ENCODE measurements around the gene ZNF469. TPM values are rescaled to one million over a fixed set of nuclear protein-coding genes. Genes with fewer than 3 reads are reported as not detected.
A peak's percentile ranks its signal among the peaks of the same experiment; 100 is the strongest.
"Not testable (repeated sequence)": the region's sequence is repeated elsewhere in the genome, so short reads cannot be mapped to it uniquely, and the experiment has no call there.

The ZNF469 gene
- total RNA-seq, 1 experiment from 2014 or later: 0.28 TPM

GRCh38 chr16:88352261-88353200, 30.2 kb upstream of the ZNF469 start:
- Histone ChIP-seq H3K36me3 (replicated peaks; ENCODE audit: control insufficient read depth, insufficient read depth, low read length) (no peaks in the 10 kb centered on the region), H3K27me3 (ENCODE audit: control insufficient read depth, insufficient read depth, low read length) (no peaks in the 10 kb centered on the region), H3K4me3 (ENCODE audit: insufficient read depth, low read depth, low read length) (no peak overlapping the region)
- DNase-seq: no peak

GRCh38 chr16:88353232-88353631, 29.5 kb upstream of the ZNF469 start:
- no peak for DNase-seq
- H3K36me3 ChIP-seq (replicated peaks; ENCODE audit: control insufficient read depth, insufficient read depth, low read length): no peaks in the 10 kb centered on the region
- H3K27me3 ChIP-seq (ENCODE audit: control insufficient read depth, insufficient read depth, low read length): no peaks in the 10 kb centered on the region
- no peak overlapping the region for H3K4me3 ChIP-seq (ENCODE audit: insufficient read depth, low read depth, low read length)

- no peak for DNase-seq
- no peaks in the 10 kb centered on the region for H3K36me3 ChIP-seq (replicated peaks; ENCODE audit: control insufficient read depth, insufficient read depth, low read length)
- H3K4me3 ChIP-seq (ENCODE audit: insufficient read depth, low read depth, low read length): no peak overlapping the region
- no peaks in the 10 kb centered on the region for H3K27me3 ChIP-seq (ENCODE audit: control insufficient read depth, insufficient read depth, low read length)
Measured at GRCh38 chr16:88353691-88354090, 29.1 kb upstream of the ZNF469 start.

GRCh38 chr16:88354229-88355092, 28.3 kb upstream of the ZNF469 start:
- Histone ChIP-seq H3K4me3 (ENCODE audit: insufficient read depth, low read depth, low read length) (no peak overlapping the region), H3K36me3 (replicated peaks; ENCODE audit: control insufficient read depth, insufficient read depth, low read length) (no peaks in the 10 kb centered on the region), H3K27me3 (ENCODE audit: control insufficient read depth, insufficient read depth, low read length) (no peaks in the 10 kb centered on the region)
- no peak for DNase-seq

- Histone ChIP-seq H3K4me3 (ENCODE audit: insufficient read depth, low read depth, low read length) (no peak overlapping the region), H3K36me3 (replicated peaks; ENCODE audit: control insufficient read depth, insufficient read depth, low read length) (no peaks in the 10 kb centered on the region), H3K27me3 (ENCODE audit: control insufficient read depth, insufficient read depth, low read length) (no peaks in the 10 kb centered on the region)
- no peak for DNase-seq
Measured at GRCh38 chr16:88355093-88355388, 27.7 kb upstream of the ZNF469 start.

DNA sequence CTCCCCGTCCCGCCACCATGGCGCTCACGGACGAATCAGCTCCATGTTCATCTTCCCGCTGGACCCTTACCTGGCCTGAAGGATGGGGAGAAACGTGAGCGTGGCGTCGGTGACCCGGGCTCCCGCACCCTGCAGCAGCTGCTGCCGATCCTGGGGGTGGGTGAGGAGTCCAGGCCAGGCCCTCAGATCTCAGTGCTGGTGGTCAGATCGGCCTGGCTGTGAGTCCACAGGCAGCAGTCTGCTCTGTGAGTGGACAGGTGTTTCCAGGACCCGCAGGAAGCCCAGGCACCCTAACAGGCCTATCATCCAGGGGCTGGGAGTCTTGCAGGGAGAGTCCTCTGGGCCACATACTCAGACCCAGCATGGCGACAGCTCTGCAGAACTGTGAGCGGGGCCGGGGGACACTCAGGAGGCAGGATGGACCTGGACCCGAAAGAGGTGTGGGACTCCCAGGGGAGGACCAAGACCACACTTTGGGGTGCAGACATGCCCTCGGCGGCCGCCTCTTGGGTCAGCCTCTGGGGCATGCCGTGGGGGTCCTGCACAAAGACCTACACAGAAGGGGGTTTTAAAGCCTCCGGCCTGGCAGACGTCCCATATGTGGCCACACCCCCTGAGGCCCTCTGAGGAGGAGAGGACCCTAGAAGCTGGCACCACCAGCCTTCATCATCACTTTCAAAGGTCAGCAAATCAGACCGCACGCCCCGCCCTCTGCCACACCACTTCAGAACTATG, 27.2 kb upstream of the ZNF469 start:
- no peaks in the 10 kb centered on the region for H3K27me3 ChIP-seq (ENCODE audit: control insufficient read depth, insufficient read depth, low read length)
- no peak overlapping the region for H3K4me3 ChIP-seq (ENCODE audit: insufficient read depth, low read depth, low read length)
- peak; percentile 76 for DNase-seq
- H3K36me3 ChIP-seq (replicated peaks; ENCODE audit: control insufficient read depth, insufficient read depth, low read length): no peaks in the 10 kb centered on the region

DNA sequence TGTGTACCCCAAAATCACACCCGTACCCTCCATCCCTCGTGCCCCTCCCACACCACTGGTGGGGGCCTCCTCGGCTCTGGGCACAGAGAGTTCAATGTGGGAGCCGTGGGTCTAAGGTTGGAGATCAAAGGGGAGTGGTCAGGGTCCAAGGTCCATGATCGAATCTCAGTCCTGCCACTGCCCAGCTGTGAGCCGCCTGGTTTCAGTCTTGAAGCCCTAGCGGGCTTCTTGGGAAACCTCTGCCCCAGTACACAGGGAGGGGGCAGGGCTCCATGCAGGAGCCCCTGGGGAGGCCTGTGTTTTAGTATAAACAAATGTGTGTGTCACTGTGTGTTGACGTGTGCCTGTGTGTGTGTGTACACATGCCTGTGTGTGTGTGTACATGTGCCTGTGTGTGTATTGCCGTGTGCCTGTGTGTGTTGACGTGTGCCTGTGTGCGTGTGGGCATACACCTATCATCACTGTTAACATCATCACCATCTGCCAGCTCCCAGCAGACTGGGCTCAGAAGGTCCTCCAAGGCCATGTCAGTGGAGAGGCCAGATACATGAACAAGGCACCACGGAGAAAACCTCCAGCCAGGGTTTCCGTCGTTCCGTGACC, 26.5 kb upstream of the ZNF469 start:
- H3K27me3 ChIP-seq (ENCODE audit: control insufficient read depth, insufficient read depth, low read length): no peaks in the 10 kb centered on the region
- DNase-seq: no peak
- no peak overlapping the region for H3K4me3 ChIP-seq (ENCODE audit: insufficient read depth, low read depth, low read length)
- no peaks in the 10 kb centered on the region for H3K36me3 ChIP-seq (replicated peaks; ENCODE audit: control insufficient read depth, insufficient read depth, low read length)

GRCh38 chr16:88356727-88357199, 26.0 kb upstream of the ZNF469 start:
- no peaks in the 10 kb centered on the region for H3K27me3 ChIP-seq (ENCODE audit: control insufficient read depth, insufficient read depth, low read length)
- no peaks in the 10 kb centered on the region for H3K36me3 ChIP-seq (replicated peaks; ENCODE audit: control insufficient read depth, insufficient read depth, low read length)
- peak; percentile 53 for DNase-seq
- no peak overlapping the region for H3K4me3 ChIP-seq (ENCODE audit: insufficient read depth, low read depth, low read length)

DNA sequence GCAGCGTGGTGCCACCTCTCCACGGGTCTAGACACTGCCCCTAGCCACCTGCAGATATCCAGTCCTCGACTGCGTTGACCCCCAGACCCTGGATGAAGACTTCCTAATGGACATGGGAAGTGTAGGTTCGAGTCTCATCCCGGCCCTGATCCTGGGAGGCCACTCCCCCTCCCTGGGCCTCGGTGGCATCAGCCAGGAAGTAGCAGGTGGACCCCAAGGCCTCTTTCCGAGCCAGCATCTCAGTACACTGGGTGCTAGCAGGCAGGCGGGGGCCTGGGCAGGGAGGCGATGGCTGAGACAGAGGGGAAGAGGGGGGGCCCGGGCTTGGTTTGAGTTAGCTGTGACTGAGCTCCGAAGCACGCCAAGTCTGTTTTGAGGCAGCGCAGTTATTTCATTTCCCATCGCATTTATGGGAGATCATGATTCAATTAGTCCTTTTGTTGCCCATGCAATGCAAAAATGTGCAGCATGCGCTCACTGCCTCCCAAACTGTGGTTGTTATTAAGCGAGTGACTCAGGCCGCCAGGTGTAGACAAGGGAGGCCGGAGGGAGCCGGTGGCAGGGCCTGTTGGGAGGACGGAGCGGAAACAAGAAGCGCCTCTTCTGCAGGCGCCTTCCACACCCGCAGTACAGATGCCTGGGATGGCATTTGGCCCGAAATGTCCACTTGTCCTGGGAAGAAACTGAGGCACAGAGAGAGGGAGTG, 25.3 kb upstream of the ZNF469 start:
- no peaks in the 10 kb centered on the region for H3K36me3 ChIP-seq (replicated peaks; ENCODE audit: control insufficient read depth, insufficient read depth, low read length)
- no peaks in the 10 kb centered on the region for H3K27me3 ChIP-seq (ENCODE audit: control insufficient read depth, insufficient read depth, low read length)
- DNase-seq: peak; percentile 64

GRCh38 chr16:88358023-88358420, 24.7 kb upstream of the ZNF469 start:
- no peaks in the 10 kb centered on the region for H3K27me3 ChIP-seq (ENCODE audit: control insufficient read depth, insufficient read depth, low read length)
- H3K36me3 ChIP-seq (replicated peaks; ENCODE audit: control insufficient read depth, insufficient read depth, low read length): no peaks in the 10 kb centered on the region
- H3K4me3 ChIP-seq (ENCODE audit: insufficient read depth, low read depth, low read length): no peak overlapping the region
- DNase-seq: peak; percentile 67

More for the DNA sequence above, 25.3 kb upstream of the ZNF469 start:
- H3K4me3 ChIP-seq (ENCODE audit: insufficient read depth, low read depth, low read length): no peak overlapping the region

- Histone ChIP-seq H3K36me3 (replicated peaks; ENCODE audit: control insufficient read depth, insufficient read depth, low read length) (no peaks in the 10 kb centered on the region), H3K4me3 (ENCODE audit: insufficient read depth, low read depth, low read length) (no peak overlapping the region), H3K27me3 (ENCODE audit: control insufficient read depth, insufficient read depth, low read length) (no peaks in the 10 kb centered on the region)
- DNase-seq: peak; percentile 82
Measured at GRCh38 chr16:88359008-88359407, 23.8 kb upstream of the ZNF469 start.

DNA sequence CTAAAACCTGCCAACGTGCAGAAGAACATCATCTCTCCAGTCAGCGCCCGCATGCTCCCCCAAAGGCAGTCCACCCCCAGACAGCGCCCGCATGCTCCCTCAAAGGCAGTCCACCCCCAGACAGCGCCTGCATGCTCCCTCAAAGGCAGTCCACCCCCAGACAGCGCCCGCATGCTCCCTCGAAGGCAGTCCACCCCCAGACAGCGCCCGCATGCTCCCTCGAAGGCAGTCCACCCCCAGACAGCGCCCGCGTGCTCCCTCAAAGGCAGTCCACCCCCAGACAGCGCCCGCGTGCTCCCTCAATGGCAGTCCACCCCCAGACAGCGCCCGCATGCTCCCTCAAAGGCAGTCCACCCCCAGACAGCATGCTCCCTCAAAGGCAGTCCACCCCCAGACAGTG, 22.4 kb upstream of the ZNF469 start:
- H3K4me3 ChIP-seq (ENCODE audit: insufficient read depth, low read depth, low read length); H3K27me3 ChIP-seq (ENCODE audit: control insufficient read depth, insufficient read depth, low read length); H3K36me3 ChIP-seq (replicated peaks; ENCODE audit: control insufficient read depth, insufficient read depth, low read length); DNase-seq: not testable (repeated sequence)

DNA sequence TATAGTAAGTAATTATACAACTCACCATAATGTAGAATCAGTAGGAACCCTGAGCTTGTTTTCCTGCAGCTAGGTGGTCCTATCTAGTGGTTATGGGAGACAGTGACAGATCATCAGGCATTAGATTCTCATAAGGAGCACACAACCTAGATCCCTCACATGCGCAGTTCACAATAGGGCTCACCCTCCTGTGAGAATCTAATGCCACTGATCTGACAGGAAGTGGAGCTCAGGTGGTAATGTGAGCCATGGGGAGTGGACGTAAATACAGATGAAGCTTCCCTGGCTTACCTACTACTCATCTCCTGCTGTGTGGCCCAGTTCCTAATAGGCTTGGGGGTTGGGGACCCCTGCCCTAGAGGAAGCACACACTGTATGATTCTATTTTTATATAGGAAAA, 21.8 kb upstream of the ZNF469 start:
- H3K4me3 ChIP-seq (ENCODE audit: insufficient read depth, low read depth, low read length): no peak overlapping the region
- no peak for DNase-seq
- H3K36me3 ChIP-seq (replicated peaks; ENCODE audit: control insufficient read depth, insufficient read depth, low read length): no peaks in the 10 kb centered on the region
- H3K27me3 ChIP-seq (ENCODE audit: control insufficient read depth, insufficient read depth, low read length): no peaks in the 10 kb centered on the region

DNA sequence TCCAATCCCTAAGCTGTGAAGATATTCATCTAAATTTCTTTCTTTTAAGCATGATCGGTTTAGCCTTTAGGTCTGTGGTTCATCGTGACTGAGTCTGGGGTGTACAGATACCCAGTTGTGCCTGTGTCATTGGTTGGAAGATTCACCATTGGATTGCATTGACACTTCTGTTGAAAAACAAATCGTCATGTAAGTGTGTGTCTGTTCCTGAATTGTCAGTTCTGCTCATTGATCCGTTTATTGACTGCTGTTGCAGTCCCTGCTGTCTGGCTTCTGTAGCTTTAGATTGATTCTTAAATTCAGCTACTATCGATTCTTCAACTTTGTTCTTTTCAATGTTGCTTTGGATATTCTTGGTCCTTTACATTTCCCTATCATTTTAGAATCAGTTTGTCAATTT, 21.0 kb upstream of the ZNF469 start:
- no peaks in the 10 kb centered on the region for H3K36me3 ChIP-seq (replicated peaks; ENCODE audit: control insufficient read depth, insufficient read depth, low read length)
- no peak overlapping the region for H3K4me3 ChIP-seq (ENCODE audit: insufficient read depth, low read depth, low read length)
- no peak for DNase-seq
- H3K27me3 ChIP-seq (ENCODE audit: control insufficient read depth, insufficient read depth, low read length): no peaks in the 10 kb centered on the region

Measured in H7 (cell line).